HTR-8/SVneo (cell line): ENCODE data around the gene NXPE3.

Experiments used
- DNase-seq: peaks from one replicate; pipeline ENCODE4 v3.0.0; 2011; ENCODE audit warnings: low spot score, mixed read lengths; ENCODE audit not compliant: insufficient read length
- FAIRE-seq: peaks from 2 replicates; lab custom pipeline; 2011; peaks lifted over from hg19 to GRCh38; lab: Jason Lieb, UNC

Gene NXPE3

DNA sequence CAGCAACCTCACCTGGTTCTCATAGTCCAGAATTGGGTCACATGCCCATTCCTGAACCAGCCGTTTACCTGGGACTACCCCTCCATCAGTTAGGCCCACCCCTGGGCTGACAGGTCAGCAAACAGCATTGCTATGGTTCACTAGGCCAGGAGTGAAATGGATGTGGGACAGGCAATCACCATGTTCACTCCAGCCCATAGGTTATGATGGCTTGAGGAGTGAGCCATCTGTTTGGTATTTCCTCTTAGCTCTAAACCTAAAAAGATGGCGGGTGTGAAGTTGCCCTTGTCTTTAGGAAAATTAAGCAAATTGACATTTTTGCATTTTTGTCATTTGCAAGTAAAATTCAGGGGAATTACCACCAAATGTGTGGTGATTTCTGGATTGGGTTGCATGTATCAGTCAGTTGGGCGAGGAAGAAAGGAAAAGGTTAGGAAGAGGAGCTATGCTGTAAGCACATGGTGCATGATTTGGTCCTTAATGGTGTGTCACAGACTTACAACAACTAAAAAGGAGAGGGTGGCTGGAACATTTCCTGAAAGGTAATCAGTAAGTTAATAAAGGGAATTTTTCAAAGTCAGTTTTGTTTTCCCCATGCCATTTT lies 17.2 kb downstream of the NXPE3 start:
- DNase-seq (no peak), FAIRE-seq (peak; percentile 72)

GRCh38 chr3:101801174-101801573 lies 22.2 kb downstream of the NXPE3 start:
- no peak for DNase-seq
- FAIRE-seq: no peak

- no peak for FAIRE-seq
- DNase-seq: no peak
Measured at GRCh38 chr3:101802179-101802578, 23.2 kb downstream of the NXPE3 start.

DNA sequence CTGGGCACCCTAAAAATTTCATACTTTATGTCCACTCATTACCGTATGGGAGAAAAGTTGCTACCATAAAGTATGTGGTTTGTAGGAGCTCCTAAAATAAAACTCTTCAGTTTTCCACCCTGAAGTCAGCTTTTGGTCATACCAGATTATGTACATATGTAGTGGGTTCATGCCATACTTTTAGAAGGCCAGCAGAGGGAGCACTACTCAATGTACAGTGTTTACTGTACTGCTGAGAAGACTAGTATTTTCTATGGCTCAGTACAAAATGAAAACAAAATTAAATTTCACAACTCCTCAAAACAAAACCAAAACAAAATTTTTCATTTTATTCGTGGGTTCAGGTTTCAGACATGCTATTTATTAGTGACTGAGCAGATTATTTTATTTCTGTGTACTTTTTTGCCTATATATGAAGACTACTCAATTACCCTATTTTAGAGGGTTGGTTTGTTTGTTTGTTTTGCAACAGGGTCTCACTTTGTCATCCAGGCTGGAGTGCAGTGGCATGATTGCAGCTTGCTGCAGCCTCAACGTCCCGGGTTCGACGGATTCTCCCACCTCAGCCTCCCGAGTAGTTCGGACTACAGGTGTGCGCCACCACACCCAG lies 24.3 kb downstream of the NXPE3 start:
- FAIRE-seq (peak; percentile 81), DNase-seq (peak; percentile 69)

GRCh38 chr3:101803939-101804338 lies 24.9 kb downstream of the NXPE3 start:
- DNase-seq (no peak), FAIRE-seq (no peak)

DNA sequence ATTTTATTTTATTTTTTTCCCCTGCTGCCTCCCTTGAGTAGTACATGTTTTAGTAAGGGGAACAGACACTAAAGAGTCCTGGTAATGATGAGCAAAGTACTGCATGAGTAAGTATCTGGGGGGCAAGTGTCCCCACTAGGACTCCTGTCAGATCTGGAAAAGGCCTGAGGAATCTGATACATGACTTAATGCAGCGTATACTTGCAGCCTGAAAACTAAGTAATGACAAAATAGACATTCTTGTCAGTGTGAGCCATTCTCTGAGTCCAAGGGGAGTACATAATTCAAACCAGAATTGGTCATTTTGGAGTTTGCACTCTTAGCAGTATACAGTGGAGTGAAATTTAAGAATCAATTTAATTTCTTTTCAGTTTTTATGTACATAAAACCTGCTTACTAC lies 27.5 kb downstream of the NXPE3 start:
- FAIRE-seq (no peak), DNase-seq (no peak)

DNA sequence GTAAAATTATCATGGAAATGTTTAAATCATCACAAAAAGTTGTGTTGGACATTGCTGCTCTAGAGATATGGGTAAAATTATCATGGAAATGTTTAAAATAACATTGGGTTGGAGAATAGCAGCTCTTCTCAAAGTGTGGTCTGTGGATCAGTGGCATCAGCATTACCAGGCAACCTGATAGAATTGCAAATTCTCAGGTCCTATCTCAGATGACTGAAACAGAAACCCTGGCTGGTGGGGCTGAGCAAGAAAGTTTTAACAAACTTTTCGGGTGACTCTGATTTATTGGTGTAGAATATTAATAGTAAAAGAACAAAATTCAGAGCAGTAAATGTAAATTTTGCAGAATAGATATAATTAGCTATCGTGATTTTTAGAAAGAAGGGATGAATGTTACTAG lies 28.9 kb downstream of the NXPE3 start:
- no peak for FAIRE-seq
- no peak for DNase-seq

- FAIRE-seq (no peak), DNase-seq (peak; percentile 41)
Measured at GRCh38 chr3:101809178-101810021, 30.4 kb downstream of the NXPE3 start.

- no peak for DNase-seq
- FAIRE-seq: no peak
Measured at GRCh38 chr3:101810022-101810418, 31.0 kb downstream of the NXPE3 start.

- DNase-seq: no peak
- no peak for FAIRE-seq
Measured at GRCh38 chr3:101811875-101812274, 32.9 kb downstream of the NXPE3 start.

- FAIRE-seq: no peak
- no peak for DNase-seq
Measured at GRCh38 chr3:101812895-101813294, 33.9 kb downstream of the NXPE3 start.

- DNase-seq: peak; percentile 10
- FAIRE-seq: no peak
Measured at GRCh38 chr3:101813817-101814440, 34.9 kb downstream of the NXPE3 start.

DNA sequence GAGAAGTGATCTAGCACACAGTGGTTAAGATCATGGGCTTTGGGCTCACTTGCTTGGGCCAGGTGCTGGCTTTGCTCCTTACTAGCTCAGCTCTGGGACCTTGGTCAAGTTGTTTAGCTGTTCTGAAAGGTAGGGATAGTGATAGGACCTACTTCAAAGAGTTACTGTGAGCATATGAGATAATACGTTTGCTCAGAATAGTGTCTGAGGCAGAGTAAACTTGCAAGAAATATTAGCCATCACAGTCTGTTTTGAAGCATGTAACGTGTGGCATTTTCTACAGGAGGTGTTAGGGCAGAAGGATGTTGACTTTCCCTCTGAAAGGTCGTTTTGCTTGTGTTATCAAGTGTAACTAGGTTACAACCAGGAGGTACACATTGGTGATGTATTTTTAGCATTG lies 35.8 kb downstream of the NXPE3 start:
- DNase-seq: no peak
- no peak for FAIRE-seq

DNA sequence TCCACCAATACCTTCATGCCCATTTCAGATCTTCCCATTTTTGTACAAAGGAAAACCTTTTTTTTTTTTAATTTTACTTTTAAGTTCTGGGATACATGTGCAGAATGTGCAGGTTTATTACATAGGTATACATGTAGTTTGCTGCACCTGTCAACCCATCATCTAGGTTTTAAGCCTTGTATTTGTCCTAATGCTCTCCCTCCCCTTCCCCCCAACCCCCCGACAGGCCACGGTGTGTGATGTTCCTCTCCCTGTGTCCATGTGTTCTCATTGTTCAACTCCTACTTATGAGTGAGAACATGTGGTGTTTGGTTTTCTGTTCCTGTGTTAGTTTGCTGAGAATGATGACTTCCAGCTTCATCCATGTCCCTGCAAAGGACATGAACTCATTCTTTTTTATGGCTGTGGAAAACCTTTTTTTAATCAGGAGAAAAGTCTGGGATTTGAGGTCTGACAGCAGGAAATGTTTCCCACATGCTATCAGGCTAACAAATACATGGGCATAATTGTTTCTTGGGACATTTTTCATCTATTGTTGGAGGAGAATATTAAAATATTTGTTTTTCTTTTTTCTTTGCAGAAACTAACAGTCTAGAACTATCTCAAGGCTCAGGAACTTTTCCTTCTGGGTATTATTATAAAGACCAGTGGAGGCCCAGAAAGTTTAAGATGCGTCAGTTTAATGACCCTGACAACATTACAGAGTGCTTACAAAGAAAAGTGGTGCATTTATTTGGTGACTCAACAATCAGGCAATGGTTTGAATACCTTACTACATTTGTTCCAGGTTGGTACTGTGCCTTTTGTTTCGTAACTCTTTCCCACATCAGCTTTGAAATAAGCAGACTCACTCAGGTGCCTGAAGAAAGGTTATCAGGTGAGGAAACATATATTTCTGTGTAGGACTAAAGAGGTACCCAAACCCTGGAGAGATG lies 37.5 kb downstream of the NXPE3 start:
- FAIRE-seq (no peak), DNase-seq (no peak)

DNA sequence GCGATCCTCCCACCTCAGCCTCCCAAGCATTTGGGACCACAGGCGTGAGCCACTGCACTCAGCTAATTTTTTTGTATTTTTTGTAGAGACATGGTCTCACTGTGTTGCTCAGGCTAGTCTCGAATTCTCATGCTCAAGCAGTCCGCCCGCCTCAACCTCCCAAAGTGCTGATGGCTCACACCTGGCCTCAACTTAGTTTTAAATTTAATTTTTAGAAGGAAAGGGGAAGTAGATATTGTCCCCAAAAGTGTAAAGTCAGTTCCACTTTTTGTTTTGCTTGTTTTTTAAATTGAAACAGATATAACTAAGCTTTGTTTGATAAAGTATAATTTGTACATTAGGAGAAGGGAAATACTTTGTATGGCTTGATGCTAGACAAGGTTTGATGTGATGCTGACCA lies 39.0 kb downstream of the NXPE3 start:
- FAIRE-seq: no peak
- no peak for DNase-seq

GRCh38 chr3:101819649-101820206 lies 40.7 kb downstream of the NXPE3 start:
- DNase-seq: no peak
- no peak for FAIRE-seq

DNA sequence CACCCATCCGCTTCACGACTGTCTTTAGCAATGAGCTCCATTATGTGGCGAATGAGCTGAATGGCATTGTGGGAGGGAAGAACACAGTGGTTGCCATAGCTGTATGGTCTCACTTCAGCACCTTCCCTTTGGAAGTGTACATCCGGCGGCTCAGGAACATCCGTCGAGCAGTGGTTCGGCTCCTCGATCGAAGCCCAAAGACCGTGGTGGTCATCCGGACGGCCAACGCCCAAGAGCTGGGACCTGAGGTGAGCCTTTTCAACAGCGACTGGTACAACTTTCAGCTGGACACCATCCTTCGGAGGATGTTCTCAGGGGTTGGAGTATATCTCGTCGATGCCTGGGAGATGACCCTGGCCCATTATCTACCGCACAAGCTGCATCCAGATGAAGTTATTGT lies 42.5 kb downstream of the NXPE3 start:
- FAIRE-seq (no peak), DNase-seq (no peak)

- FAIRE-seq (no peak), DNase-seq (no peak)
Measured at GRCh38 chr3:101823525-101823924, 44.5 kb downstream of the NXPE3 start.

DNA sequence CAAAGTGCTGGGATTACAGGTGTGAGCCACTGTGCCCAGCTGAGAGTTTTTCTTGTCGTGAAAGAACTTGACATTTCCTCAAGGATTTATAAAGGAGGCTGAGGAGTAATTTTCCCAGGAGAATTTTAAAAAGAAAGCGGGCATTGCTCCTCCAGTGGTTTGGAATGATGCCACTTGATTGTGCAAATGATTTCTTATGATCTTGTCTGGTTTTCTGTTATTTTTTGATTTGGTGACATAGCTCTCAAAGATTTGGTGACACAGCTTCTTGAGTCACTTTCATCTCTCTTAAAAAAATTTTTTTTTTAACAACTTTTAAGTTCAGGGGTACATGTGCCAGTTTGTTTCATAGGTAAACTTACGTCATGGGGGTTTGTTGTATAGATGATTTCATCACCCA lies 45.7 kb downstream of the NXPE3 start:
- no peak for FAIRE-seq
- DNase-seq: no peak
